Measurements from ENCODE around the gene ZNF136. TPM values are rescaled to one million over a fixed set of nuclear protein-coding genes. Genes with fewer than 3 reads are reported as not detected.

The ZNF136 gene
- total and polyA plus RNA-seq, 2 donors (not counting 3 experiments of a cell fraction or from before 2014, with no cell fraction given): 0.92 to 3.5 TPM

DNA sequence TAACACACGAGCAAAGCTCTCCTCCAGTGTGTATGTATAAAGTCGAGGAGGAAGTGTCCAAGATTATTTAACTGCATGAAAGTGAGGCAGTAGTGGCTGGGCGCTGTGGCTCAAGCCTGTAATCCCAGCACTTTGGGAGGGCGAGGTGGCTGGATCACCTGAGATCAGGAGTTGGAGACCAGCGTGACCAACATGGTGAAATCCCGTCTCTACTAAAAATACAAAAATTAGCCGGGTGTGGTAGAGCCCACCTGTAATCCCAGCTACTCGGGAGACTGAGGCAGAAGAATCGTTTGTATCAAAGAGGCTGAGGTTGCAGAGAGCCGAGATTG is 21.5 kb upstream of the ZNF136 start:
- H2AFZ ChIP-seq (ENCODE audit: low read depth, low read length): no peak overlapping the region
- dilution Hi-C loops (cut with MboI; ENCODE audit: extremely low pct_ligation_motif_present, low sequenced_read_pairs): no loop called here
- POLR2A ChIA-PET: no interaction called here

DNA sequence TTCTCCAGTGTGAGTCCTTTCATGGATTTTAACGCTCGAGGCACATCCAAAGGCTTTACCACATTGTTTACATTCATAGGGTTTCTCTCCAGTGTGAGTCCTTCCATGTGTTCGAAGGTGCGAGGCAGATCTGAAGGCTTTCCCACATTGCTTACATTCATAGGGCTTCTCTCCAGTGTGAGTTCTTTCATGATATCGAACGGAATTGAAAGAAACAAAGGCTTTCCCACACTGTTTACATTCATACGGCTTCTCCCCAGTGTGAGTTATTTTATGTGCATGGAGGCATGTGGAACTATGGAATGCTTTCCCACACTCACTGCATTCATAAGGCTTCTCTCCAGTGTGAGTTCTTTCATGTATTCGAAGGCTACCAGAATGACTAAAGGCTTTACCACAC is 17.5 kb upstream of the ZNF136 start:
- POLR2A ChIA-PET: no interaction called here
- intact Hi-C loops (cut with micrococcal nuclease) (no loop called here), dilution Hi-C loops (cut with MboI; ENCODE audit: extremely low pct_ligation_motif_present, low sequenced_read_pairs) (no loop called here)
- no peak overlapping the region for H3K4me2 ChIP-seq (ENCODE audit: insufficient read depth, low read length)
- H3K27me3 ChIP-seq (ENCODE audit: control insufficient read depth in 2 of 2, insufficient read depth in 2 of 2, low read length in 2 of 2): no peaks in the 10 kb centered on the region
- no peak overlapping the region for H3K27ac ChIP-seq (ENCODE audit: insufficient read depth, low read depth, low read length)
- no peak overlapping the region for H2AFZ ChIP-seq (ENCODE audit: low read depth, low read length)
- H3K9ac ChIP-seq (replicated peaks; ENCODE audit: extremely low read depth, insufficient read depth, low read length): no peak overlapping the region
- H3K4me1 ChIP-seq (ENCODE audit: control insufficient read depth, extremely low read depth, insufficient read depth, low read length): no peaks in the 10 kb centered on the region
- no peaks in the 10 kb centered on the region for H3K9me1 ChIP-seq (replicated peaks; ENCODE audit: control insufficient read depth, extremely low read depth, insufficient read depth, low read length)
- TSS peak; percentile 7 for BruUV-seq (replicated peaks)
- peaks cover 16% of the 10 kb centered on the region in 2 experiments for H3K36me3 ChIP-seq (ENCODE audit: control insufficient read depth in 2 of 2, extremely low read depth in 1 of 2, insufficient read depth in 2 of 2, low read length in 2 of 2)
- TF ChIP-seq EZH2 (IDR thresholded peaks at IDR 0.05; ENCODE audit: borderline replicate concordance, low read depth, low read length, severe bottlenecking): no peak
- TF ChIP-seq POLR2A (IDR thresholded peaks at IDR 0.05; ENCODE audit: low read depth, low read length): no peak
- no peak for TF ChIP-seq GATA2 (IDR thresholded peaks at IDR 0.05; ENCODE audit: insufficient read depth, insufficient read length, low read depth, low read length)
- TF ChIP-seq MYC (IDR thresholded peaks at IDR 0.05; ENCODE audit: low read depth, low read length): no peak
- no peak overlapping the region for H3K4me3 ChIP-seq (replicated peaks in 1 of 3; ENCODE audit: insufficient read depth in 1 of 3, low read depth in 1 of 3, low read length in 3 of 3)
- DNase-seq (ENCODE audit: low read depth, low spot score): no peak
- H4K20me1 ChIP-seq (replicated peaks; ENCODE audit: control insufficient read depth, extremely low read depth, insufficient read depth, low read length): no peaks in the 10 kb centered on the region
- CTCF ChIA-PET: no interaction called here
- H3K9me3 ChIP-seq (replicated peaks; ENCODE audit: control insufficient read depth, insufficient read depth, low read length): peaks cover 14% of the 10 kb centered on the region
- FAIRE-seq: no peak
- H3K79me2 ChIP-seq (ENCODE audit: control insufficient read depth, insufficient read depth, low read length): no peaks in the 10 kb centered on the region

More for the DNA sequence above, 21.5 kb upstream of the ZNF136 start:
- intact Hi-C loops (cut with micrococcal nuclease): loop anchor here (1.0 to 5.0 kb wide), 7 partner anchors 49 to 343 kb away; partner anchors contain the start of genes ZNF440 and ZNF491
- peaks cover 11 to 13% of the 10 kb centered on the region in 2 experiments for H3K36me3 ChIP-seq (ENCODE audit: control insufficient read depth in 2 of 2, extremely low read depth in 1 of 2, insufficient read depth in 2 of 2, low read length in 2 of 2)
- no peak overlapping the region for H3K27ac ChIP-seq (ENCODE audit: insufficient read depth, low read depth, low read length)
- H3K27me3 ChIP-seq (ENCODE audit: control insufficient read depth in 2 of 2, insufficient read depth in 2 of 2, low read length in 2 of 2): no peaks in the 10 kb centered on the region
- TF ChIP-seq JUN (IDR thresholded peaks at IDR 0.05; ENCODE audit: borderline replicate concordance, insufficient read depth, insufficient read length, low read depth): no peak
- CTCF ChIA-PET: interaction anchor here (0.6 to 2.5 kb wide), 7 partner anchors 12 to 343 kb away, joined by 3 to 28 read pairs (median 17); partner anchors contain the start of genes ZNF433, ZNF491 and ZNF700
- no peak overlapping the region for H3K4me2 ChIP-seq (ENCODE audit: insufficient read depth, low read length)
- no peaks in the 10 kb centered on the region for H3K4me1 ChIP-seq (ENCODE audit: control insufficient read depth, extremely low read depth, insufficient read depth, low read length)
- H3K4me3 ChIP-seq (replicated peaks in 1 of 3; ENCODE audit: insufficient read depth in 1 of 3, low read depth in 1 of 3, low read length in 3 of 3): no peak overlapping the region
- H3K9me1 ChIP-seq (replicated peaks; ENCODE audit: control insufficient read depth, extremely low read depth, insufficient read depth, low read length): no peaks in the 10 kb centered on the region
- no peaks in the 10 kb centered on the region for H3K79me2 ChIP-seq (ENCODE audit: control insufficient read depth, insufficient read depth, low read length)
- DNase-seq (ENCODE audit: low read depth, low spot score): no peak
- no TSS peak for BruUV-seq (replicated peaks)
- H3K9me3 ChIP-seq (replicated peaks; ENCODE audit: control insufficient read depth, insufficient read depth, low read length): peaks cover 12% of the 10 kb centered on the region
- no peak overlapping the region for H3K9ac ChIP-seq (replicated peaks; ENCODE audit: extremely low read depth, insufficient read depth, low read length)
- H4K20me1 ChIP-seq (replicated peaks; ENCODE audit: control insufficient read depth, extremely low read depth, insufficient read depth, low read length): no peaks in the 10 kb centered on the region
- peak; percentile 57 for FAIRE-seq
